CD4-positive, alpha-beta T cell treated with Interleukin-4 for 1 hour (primary cell): ENCODE results near the gene ITGA3.

Experiments
- DNase-seq, 2 donors: peaks; one replicate each; pipeline ENCODE4 v3.0.0-alpha.2; 2020 to 2022

ITGA3 gene

DNA sequence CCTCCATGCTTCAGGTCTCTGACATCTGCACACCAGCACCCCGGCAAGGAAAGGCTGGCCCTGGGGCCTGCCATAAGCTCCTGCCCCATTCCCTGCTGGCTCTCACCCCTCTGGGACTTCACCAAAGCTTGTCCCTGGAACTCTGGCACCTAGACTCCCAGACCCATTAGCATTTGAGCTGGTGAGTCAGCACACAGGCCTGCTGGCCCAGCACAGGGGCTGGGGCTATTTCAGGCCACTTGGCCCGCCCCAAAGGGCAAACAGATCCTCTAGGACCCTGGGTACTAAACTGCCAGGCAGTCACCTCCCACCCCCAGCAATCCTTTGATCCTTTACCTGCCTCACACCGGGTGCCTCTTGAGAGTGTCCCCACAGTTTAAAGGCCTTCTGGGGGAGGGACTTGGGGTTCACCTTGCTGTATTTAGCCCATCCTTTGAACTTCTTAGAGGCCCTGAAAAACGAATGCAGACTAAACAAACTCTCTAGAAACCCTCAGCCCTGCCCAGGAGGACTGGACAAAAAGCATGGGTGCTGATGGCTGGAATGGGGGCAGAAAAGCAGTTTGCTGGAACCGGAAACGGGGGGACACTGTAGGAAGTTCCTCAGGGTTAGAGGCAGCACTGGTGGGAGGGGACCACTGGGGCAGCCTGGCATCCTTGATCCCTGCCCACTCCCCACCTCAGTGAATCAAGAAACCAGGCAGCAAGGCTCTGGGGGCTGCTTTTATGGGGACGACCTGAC is 77.3 kb downstream of the ITGA3 start:
- no peak for DNase-seq

DNA sequence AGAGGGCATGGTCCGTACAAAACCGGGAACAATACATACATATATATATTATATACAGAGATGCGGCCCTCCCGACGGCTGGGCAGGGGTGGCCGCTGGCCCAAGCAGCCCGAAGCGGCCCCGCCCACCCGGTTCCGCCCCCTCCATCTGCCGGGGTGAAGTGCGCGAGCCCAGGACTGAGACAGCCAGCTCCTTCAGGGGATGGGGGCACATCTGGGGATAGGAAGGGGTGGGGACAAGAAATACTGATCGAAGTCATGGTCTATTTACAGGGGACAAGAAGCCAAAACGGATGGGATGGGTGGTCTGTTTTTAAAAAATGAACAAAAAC is 77.8 kb downstream of the ITGA3 start:
- DNase-seq = no peak

- no peak for DNase-seq
Observed at GRCh38 chr17:50134206-50135110, 78.5 kb downstream of the ITGA3 start.

- no peak for DNase-seq
Observed at GRCh38 chr17:50135316-50136095, 79.6 kb downstream of the ITGA3 start.

DNA sequence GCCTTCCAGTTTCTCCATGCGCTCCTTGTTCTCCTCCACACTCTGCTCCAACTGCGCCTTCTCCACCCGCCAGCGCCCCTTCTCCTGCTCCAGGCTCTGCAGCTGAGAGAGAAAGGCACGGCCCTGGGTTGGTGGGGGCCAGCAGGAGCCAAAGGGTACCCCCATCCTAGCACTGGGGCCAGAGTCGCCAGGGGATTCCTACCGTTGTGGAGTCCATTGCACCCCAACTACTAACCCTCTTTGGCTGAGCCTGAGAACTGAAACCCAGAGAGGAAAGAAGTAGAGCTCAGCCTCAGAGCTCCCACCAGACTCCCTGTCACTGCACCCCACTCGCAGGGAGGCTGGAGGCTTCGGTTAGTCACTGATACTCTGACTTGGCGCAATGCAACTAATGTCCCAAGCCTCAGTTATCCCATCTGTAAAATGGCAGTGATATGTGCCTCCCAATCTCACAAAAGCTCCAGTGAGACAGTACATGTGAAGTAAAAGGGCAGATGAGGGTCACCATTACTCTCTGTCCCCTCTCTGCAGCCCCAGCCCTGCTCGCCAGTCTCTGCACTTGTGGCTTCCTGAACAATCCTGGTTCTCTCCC is 80.3 kb downstream of the ITGA3 start:
- DNase-seq = no peak

DNA sequence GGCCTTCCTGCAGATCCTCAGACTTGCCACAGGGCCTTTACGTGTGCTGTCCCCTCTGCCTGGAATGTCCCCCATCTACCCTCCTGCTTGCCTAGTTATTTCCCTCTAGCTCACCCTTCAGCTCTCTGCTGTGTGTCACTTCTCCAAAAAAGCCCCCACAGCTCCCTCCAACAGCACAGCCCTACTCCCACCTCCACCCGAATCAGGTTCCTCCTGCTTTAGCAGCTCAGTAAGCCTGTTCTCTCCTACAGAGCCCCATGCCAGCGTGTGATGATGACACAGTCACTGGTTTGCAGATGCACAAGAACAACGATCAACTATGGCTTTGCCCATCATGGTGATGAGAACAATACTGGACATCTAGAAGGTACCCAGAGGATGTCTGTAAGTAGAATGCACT is 81.1 kb downstream of the ITGA3 start:
- no peak for DNase-seq

- DNase-seq = no peak
Observed at GRCh38 chr17:50139185-50139783, 83.4 kb downstream of the ITGA3 start.
